ENCODE measurements around the gene RPS14. TPM values are rescaled to one million over a fixed set of nuclear protein-coding genes. Genes with fewer than 3 reads are reported as not detected.

The RPS14 gene
- 1,000 to 10,000 TPM; 1,840 to 2,407 (median 1,919) TPM for polyA plus RNA-seq (ENCODE audit: insufficient read length in 4 of 4)

DNA sequence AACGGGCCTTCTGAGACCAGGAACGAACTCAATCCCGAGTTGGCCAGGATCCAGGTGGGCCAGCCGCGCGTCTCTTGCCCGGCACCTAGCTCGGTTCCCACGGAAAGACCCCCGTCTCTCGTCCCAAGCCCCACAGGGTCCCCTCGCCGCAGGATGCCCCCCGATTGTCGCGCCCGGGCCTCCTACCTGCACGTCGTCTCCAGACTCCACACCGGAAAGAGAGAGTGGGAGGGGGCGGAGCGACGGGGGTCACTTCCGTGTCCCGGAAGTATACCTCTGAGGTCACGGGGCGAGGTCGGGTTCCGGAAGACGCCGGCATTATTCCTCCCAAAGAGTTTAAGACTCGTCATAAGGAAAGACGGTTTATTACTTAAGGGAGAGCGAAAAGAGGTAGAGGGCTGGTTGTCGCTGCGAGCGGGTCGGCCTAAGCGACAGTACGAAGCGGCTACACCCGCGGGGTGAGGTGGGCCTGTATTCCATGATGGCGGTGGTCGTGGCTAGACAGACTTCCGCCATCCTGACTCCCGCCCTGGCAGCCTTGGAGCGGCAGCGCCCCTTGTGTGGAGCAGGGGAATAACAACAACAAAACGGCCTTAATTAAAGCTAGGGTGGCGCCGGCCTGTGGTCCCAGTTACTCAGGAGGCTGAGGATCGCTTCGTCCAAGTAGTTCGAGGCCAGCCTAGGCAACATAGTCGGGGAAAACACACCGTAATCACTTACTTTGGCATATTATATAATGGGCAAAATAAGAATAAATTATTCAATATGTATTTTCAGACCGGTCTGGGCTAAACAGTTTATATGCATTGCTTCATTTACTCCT lies at the start of gene RPS14:
Gene RPS14 (minus strand): TSS at position 223 of the 823 bp plus-strand sequence. CDS start 2,006 bp downstream, outside the sequence.
- DNase-seq (ENCODE audit: low read depth in 4 of 4, low spot score in 2 of 4) = peak; percentile 94 to 99 (median 98)

DNA sequence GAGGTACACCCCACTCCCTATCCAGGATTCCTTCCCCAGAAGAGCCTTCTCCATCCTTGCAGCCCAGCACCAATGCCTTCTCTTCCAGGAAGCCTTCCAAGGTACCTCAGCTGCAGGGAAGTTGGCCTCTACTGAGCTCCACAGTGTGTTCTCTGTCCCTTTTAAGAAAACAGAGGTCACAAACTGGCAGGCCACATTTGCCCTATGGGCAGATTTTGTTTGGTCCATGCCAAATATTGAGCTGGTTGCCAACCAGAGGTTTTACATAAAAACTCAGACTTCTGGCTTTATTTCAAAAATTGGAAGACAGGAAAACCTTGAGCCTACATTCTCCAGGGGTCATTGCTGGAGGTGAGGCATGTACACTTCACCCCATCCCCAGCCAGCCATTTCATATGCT lies 49.4 kb upstream of the RPS14 start:
- no peak for DNase-seq (ENCODE audit: low read depth in 4 of 4, low spot score in 2 of 4)

DNA sequence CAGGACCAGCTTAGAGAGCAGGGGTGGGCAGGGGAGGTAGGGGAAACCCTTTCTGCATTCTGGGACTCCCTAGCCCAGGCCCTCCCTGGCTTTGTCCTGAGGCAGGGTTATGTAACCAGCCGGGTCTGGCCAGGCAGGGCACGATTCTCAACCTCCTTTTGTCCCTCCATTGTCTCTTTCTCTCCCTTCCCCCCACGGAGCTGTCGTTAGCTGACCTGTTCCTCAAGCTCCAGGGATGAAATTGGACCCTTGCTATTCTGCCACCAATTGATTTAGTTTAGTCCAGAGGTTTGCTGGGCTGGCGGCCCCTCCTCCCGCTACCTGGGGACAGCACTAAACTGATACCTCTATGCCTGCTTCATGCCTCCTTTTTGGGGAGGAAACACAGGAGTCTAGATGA lies 49.0 kb upstream of the RPS14 start:
- no peak for DNase-seq (ENCODE audit: low read depth in 4 of 4, low spot score in 2 of 4)

DNA sequence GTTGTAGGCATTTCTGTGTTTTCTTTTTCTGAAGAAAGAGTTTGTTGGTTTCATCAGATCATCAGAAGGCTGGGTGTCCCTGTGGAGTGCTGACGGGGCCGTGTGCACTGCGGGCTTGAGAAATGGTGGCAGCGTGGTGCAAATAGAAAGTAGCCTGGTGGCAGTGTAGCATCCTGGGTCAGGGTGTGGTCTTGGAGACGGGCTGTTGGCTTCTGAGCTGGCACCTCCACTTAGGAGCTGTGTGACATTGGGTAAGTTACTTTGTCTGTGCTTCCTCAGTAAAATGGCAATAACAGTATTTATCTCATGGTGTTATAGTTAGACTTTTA lies 48.4 kb upstream of the RPS14 start:
- DNase-seq (ENCODE audit: low read depth in 4 of 4, low spot score in 2 of 4) = no peak

DNA sequence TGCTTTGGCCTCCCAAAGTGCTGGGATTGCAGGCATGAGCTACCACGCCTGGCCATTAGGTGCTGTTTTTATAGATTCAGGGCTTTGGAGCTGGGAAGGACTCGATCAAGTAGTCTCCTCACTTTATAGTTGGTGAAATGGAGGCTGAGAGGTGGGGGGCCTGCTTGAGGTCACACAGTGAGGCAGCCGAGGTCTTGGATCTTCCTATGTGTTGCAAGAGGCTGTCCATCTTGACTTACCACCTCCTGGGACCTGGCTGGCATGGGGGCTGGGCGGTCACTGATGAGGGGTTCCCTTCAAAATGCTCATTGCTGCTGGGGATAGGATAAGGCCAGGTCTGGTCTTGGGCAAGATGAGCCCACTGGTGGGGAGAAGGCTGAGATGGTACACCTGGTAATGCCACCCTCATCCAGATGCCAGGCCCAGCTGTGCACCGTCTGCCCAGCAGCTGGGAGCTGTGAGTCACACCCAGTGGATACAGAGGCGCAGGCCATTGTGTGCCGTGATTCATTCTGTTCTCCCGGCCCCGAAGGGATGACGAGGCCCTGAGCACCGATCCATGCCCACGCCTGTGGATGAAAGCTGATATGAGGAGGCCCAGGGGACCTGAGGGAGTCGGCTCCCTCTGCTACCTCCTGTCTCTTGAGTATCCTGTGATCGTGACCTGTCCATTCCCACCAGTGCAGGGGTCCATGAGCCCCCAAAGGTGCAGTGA lies 47.9 kb upstream of the RPS14 start:
- no peak for DNase-seq (ENCODE audit: low read depth in 4 of 4, low spot score in 2 of 4)

DNA sequence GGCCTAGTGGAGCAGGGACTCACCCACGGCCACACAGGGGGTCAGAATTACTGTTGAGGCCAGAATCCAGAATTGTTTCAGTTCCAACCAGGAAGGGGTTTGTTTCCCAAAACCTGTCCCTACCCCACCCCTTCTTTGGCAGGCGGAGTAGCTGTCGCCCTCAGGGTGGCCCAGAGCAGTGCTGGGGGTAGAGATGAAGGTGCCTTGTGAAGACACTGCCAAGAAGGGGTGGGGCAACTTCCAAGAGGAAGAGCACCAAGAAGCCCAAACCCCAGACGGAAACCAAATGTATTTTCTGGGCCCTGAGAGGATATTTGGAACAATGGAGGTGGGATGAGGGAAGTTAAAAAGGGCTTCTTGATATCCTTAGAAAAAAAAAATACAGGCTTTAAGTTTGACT lies 47.0 kb upstream of the RPS14 start:
- DNase-seq (ENCODE audit: low read depth in 4 of 4, low spot score in 2 of 4) = no peak

DNA sequence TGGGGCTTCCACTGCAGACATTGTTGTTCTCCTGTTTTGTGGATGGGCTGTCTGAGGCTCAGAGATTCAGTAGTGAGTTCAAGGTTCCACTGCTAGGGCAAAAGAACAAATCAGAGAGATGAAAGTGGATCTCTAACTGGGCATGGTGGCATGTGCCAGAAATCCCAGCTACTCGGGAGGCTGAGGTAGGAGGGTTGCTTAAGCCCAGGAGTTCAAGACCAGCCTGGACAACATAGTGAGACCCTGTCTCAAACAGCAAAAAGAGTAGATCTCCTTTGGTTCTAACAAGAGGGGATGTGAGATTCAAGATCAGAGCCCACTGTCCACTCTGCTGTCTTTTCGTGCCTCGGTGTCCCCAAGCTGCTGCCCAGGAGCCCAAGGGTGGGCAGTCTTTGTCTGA lies 46.6 kb upstream of the RPS14 start:
- no peak for DNase-seq (ENCODE audit: low read depth in 4 of 4, low spot score in 2 of 4)

DNA sequence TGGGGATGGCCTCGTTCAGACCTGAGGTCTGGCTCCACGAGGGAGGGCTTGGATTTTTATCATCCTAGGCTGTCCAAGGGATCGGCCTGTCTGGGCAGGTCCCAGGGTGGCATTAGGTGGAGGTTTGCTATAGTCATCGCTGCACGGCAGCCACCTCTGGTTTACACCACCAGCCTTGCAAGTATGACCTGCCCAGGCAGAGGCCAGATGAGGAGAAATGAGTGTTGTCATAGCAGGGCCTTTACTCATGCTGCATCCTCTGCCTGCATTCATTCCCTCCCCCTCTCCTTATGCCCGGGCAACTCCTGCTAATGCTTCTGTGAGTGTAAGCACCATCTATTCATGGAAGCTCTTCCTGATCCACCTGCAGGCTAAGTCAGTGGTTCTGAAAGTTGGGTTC lies 43.1 kb upstream of the RPS14 start:
- DNase-seq (ENCODE audit: low read depth in 4 of 4, low spot score in 2 of 4) = no peak

DNA sequence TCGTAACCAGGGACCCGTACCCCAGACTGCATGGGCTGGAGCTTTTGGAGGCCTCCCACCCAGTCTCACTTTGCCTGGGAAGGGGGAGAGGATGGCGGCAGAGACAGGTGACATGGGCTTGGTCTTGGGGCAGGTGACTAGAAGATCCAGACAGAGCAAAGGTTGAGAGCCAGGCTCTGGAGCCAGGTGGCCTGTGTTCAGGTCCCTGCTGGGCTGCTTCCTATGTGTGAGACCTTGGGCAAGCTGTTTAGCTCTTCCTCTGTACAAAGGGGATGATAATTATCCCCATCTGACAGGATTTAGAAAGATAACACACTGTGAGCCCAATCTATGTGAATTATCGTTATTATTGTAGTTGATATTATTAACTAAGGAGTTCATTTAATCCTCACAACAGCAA lies 42.3 kb upstream of the RPS14 start:
- DNase-seq (ENCODE audit: low read depth in 4 of 4, low spot score in 2 of 4) = no peak

DNA sequence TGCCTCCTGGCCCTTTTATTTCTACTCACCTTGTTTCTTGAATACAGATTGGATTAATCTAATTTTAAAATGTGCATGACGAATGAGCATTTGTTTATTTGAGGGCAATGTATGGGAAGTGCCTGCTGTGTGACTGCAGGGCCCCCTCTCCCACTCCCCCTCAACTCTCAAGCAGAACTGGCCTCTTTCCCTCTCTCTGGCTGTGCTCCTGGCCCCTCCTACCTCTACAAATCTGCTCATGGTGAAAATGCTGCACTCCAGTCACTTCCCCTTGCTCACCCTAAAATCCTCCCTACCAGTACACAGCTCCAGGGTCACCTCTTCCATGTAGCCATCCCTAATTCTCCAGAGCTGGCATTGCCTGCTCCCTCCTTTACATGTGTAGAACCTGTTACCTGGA lies 41.2 kb upstream of the RPS14 start:
- no peak for DNase-seq (ENCODE audit: low read depth in 4 of 4, low spot score in 2 of 4)

DNA sequence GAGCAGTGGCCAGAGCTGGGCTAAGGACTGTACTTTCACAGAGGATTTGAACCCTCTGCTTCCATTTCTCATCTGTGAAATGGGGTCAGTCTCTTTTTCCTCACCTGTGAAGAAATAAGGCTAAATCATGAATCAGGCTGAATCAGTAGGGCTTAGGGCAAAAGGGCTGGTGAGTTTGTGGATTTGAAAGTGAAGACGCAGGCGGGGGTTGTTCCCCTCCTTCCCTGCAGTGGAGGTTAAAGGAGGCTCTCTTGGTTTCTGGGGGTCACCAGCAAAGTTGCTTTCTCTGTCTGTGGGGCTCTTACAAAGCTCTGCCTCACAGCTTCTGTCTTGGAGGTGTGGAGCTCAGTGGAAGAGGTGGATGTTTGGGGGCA lies 40.7 kb upstream of the RPS14 start:
- DNase-seq (ENCODE audit: low read depth in 4 of 4, low spot score in 2 of 4) = no peak

DNA sequence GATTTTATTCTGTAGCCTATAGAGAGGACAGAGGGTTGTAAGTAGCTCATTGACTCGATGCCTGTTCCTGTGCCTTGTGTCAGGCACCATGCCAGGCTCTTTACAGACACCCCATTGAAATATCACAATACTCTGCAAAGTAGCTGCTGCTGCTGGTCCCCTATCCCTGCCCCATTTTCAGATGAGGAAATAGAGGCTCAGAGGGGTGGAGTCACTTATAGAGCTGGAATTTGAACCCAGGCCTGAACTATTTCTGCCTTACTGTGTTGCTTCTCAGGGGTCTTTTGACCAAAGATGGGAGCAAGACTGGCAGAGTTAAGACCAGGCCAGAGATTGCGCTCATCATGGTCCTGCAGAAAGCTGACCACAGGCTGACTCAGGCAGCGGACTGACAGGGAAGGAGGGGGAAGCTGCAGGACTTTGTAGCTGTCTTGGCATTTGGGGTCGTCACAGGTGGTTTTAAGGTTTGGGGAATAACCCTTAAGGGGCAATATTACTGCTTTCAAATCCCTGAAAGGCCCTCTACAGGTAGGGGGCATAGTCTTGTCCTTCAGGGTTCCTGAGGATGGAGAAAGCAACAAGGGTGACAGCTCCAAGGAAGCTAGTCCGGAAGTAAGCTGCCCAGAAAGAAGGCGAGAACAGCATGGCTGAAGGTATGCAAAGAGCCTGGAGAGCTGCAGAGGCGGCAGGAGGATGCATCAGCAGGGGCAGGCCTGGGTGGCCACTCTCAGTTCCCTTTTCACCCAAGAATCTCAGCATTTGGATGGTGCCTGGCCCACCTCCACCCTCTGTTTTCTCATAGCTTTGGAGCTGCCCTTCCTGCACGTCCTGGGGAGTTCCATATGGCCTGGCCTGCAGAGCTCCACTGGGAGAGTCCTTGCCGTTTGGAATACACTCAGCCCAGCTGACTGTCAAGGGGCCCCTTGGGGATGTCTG lies 40.1 kb upstream of the RPS14 start:
- no peak for DNase-seq (ENCODE audit: low read depth in 4 of 4, low spot score in 2 of 4)

DNA sequence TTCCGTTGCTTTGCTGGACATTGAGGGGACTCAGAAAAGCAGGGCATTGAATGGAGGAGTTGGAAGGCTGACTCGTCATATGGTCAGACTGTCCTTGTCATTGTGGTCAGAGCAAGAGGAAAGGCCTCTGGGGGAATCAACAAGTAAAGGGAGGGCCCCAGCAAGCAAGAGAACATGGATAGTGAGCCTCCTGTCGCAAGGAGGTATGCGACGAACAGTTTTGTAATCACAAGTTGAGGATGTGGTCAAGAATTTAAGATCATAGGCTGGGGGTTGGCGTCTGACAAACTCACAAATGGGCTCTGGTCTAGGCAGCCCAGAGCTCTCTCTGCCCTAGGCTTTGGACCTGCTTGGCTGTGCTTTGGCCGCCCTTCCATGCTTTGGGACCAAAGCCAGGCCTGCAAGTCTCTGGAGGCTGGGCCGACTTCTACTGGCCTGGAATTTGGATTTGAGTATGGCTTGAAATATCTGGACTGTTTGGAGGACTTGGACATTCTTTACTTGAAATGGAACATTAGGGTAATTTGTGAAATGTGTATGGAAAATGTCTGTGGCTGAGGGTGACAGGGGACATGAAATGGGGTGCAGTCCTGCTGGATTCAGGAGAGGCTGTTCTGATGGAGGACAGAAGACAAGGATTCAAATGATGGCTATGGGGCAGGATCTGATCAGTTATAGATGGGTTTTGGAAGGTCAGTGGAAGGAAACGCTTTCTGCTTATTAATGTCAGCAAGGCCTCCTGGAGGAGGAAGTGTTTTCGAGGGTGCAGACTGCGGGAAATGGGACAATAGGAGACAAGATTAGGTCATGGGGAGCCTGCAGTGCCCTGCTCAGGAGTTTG lies 39.2 kb upstream of the RPS14 start:
- DNase-seq (ENCODE audit: low read depth in 4 of 4, low spot score in 2 of 4) = no peak

DNA sequence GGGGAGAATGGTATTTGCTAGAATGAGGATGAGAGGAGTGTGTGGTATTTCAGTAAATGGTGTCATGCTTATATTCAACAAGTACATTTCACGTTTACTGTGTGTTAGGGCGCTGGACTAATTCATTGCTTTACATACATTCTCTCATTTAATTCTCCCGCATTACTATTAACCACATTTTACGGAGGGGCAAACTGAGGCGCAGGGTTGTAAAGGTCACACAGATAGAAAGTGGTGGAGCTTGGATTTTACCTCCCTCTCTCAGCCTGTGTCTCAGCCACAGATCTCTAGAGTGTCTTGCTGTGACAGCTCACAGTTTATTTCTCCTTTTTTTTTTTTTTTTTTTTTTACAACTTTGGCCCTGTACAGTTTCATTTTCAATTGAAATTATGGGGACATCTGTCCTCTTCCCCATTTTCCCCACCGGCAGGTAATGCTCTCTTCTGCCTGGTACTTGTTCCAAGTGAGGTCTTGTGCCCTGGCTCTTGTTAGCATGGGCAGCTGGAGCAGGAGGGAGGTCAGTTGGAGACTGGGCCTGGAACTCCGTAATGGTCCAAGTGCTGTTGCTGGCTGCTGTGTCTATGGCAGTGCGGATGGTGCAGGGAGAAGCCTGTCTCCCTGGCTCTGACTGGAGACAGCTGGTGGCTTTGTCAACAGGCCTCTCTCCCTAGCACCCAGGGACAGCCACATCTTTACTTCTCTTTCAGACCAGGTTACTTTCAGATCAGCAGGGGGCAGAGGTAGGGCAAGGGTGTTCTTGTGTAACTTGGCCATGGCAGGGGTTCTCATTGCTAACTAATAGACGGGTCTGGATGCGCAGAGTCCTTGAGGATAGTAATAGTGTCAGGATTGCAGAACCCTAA lies 37.9 kb upstream of the RPS14 start:
- DNase-seq (ENCODE audit: low read depth in 4 of 4, low spot score in 2 of 4) = no peak

DNA sequence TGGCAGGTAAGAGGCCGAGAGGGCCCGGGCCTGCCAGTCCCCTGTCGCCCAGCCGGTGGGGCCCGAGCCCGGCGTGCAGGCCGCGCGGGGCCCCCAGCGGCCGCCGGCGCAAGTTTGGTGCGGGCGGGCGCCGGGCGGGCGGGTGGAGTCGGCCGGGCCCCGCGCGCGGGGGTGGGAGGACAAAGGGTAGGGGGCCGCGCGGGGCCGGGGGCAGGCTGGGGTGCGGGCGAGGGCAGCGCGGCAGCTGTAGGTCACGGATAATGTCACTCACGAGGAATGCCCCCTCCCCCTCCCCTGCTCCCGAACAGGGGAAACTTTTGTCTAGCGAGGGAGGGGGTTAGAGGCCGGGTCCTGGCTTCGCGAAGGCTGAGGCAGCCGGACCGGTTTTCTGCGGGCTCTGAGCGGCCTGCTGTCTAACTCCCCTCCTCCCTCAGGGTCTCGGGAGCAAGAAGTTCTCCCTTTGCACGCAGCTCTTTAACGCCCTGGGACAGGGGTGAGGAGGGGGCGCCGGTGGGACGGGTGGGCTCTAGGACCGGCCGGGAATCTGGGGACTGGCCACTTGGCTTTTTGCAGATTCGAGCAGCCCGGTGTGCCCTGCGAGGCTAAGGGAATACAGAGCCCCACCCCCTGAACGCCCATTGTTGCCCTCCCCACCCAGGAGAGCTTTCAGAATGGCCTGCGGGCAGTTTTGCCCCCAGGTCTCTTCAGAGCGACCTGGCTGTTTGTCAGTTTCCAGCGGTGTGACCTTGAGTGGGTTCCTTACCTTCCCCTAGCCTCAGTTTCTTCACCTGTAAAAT lies 37.1 kb upstream of the RPS14 start:
- DNase-seq (ENCODE audit: low read depth in 4 of 4, low spot score in 2 of 4) = no peak

DNA sequence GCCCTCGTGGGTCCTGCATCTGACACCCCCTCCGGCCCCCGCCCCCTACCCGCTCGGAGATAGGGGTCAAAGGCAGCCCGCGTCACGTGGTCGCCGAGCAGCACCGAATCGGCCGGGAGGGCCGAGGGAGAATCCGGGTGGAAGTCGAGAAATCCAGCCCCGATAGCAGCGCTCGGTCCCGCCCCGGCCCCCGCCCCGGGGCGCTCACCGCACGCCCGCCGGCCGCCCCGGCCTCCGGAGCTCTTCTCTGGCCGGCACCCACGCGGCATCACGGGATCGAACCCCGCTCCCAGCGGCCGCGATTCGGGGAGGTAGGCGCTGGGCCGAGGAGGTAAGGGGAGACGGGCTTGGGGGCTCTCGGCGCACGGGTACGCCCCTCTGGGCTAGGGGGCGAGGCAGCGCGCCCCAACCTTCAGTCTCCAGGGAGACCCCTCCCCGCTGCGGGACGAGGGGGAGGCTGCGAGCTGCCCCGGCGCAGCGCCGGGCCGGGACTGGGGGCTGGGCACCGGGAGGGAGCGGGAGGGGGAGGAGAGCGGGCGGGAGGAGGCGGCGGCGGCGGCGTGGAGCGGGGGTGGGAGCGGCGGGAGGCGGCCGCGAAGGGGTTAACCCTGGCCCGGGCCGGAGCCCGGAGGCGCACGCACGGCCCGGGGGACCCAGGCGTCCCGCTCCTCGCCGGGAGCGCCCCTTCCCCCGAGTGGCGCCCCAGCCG lies 36.3 kb upstream of the RPS14 start:
- no peak for DNase-seq (ENCODE audit: low read depth in 4 of 4, low spot score in 2 of 4)

DNA sequence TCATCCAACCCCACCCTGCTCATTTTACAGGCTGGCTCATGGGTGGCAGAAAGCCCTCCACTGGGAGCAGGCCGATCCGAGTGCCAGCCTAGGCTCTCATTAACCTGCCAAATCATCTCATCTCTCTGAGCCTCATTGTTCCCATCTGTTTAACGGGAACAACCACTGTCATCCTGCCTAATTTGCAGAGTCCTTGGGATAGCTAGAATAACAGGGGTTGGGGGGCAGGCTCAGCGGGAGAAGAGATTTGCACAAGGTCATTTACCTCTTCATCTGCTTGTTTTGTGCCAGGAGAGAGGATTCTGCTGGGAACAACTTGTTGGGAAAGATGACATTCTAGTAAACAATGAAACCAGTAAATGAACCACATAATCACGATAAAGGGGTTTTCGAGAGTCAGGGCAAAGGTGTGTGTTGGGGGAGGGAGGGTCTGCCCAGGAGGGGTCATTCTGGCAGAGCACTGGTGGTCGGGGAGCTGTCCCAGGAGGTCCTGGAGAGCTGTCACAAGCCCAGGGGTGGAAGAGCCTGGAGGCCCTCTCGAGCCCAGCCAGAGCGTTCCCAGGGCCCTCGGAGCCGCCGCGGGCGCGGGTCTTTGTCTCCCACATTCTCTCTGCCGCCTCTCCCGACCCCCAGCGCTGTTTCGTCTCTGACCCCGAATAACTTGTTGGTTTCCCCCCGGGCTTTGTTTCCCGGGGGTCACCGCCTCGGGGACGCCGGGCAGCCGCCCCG lies 35.6 kb upstream of the RPS14 start:
- DNase-seq (ENCODE audit: low read depth in 4 of 4, low spot score in 2 of 4) = no peak
